DOHH2 (cell line): ENCODE data around the gene ABRAXAS1.
A peak's percentile ranks its signal among the peaks of the same experiment; 100 is the strongest.

Source experiments
- H3F3A ChIP-seq: fragments of 200-600 bp; sonication (generic), shearing (Covaris generic); 2 replicates; pipeline ENCODE4 v1.6.0; 2016; ENCODE audit warnings: antibody characterized with exemption, mild to moderate bottlenecking; ENCODE audit not compliant: control insufficient read depth, insufficient read depth
- H3K27ac ChIP-seq: fragments of 200-600 bp; sonication (generic); 2 replicates; pipeline ENCODE4 v1.5.1; 2014; ENCODE audit warnings: low read depth, mild to moderate bottlenecking, low read length, moderate library complexity
- H3K27me3 ChIP-seq: fragments of 200-600 bp; sonication (generic); 2 replicates; pipeline ENCODE4 v1.6.1; 2014; ENCODE audit warnings: mild to moderate bottlenecking, low read length, mixed read lengths; ENCODE audit not compliant: control insufficient read depth
- H3K36me3 ChIP-seq: fragments of 200-600 bp; sonication (generic); 2 replicates; pipeline ENCODE4 v1.6.1; 2014; ENCODE audit warnings: mild to moderate bottlenecking, low read length, moderate library complexity, mixed read lengths; ENCODE audit not compliant: control insufficient read depth
- H3K4me1 ChIP-seq: fragments of 200-600 bp; sonication (generic); 2 replicates; pipeline ENCODE4 v1.6.1; 2014; ENCODE audit warnings: mild to moderate bottlenecking, low read length, mixed read lengths; ENCODE audit not compliant: control insufficient read depth
- H3K4me2 ChIP-seq: fragments of 200-600 bp; sonication (generic); 2 replicates; pipeline ENCODE4 v1.6.0; 2014; ENCODE audit warnings: mild to moderate bottlenecking, low read length, moderate library complexity
- H3K4me3 ChIP-seq: fragments of 200-600 bp; sonication (generic); 2 replicates; pipeline ENCODE4 v1.5.1; 2014; ENCODE audit warnings: mild to moderate bottlenecking, low read length, mixed read lengths
- H3K79me2 ChIP-seq: fragments of 200-600 bp; sonication (generic); 2 replicates; pipeline ENCODE4 v1.6.1; 2014; ENCODE audit warnings: mild to moderate bottlenecking, low read length, mixed read lengths; ENCODE audit not compliant: control insufficient read depth
- H3K9me2 ChIP-seq: fragments of 200-600 bp; sonication (generic); replicated peaks from 2 replicates; pipeline ENCODE4 v1.6.1; 2014; ENCODE audit warnings: mild to moderate bottlenecking, low read length, mixed read lengths; ENCODE audit not compliant: control insufficient read depth
- H3K9me3 ChIP-seq: fragments of 200-600 bp; sonication (generic); 2 replicates; pipeline ENCODE4 v1.6.1; 2014; ENCODE audit warnings: antibody characterized with exemption, low read length, mixed read lengths; ENCODE audit not compliant: control insufficient read depth, insufficient read depth
- H4K20me1 ChIP-seq: fragments of 200-600 bp; sonication (generic); 2 replicates; pipeline ENCODE4 v1.6.0; 2014; ENCODE audit warnings: low read depth, mild to moderate bottlenecking, antibody characterized with exemption, low read length, moderate library complexity; ENCODE audit not compliant: control insufficient read depth, insufficient read depth
- CTCF ChIP-seq: fragments of 200-600 bp; sonication (generic); IDR thresholded peaks from one replicate; pipeline ENCODE4 v1.5.1; 2014; ENCODE audit warnings: antibody characterized with exemption, mild to moderate bottlenecking, low read depth, low read length; ENCODE audit not compliant: poor library complexity, severe bottlenecking
- EZH2phosphoT487 ChIP-seq: fragments of 200-600 bp; sonication (generic); IDR thresholded peaks from 2 replicates; pipeline ENCODE4 v1.6.1; 2017; ENCODE audit warnings: borderline replicate concordance, mild to moderate bottlenecking, antibody characterized with exemption, low read length, moderate library complexity, mixed read lengths

The ABRAXAS1 gene

GRCh38 chr4:83486457-83487129 lies 1.7 kb upstream of the ABRAXAS1 start:
- TF ChIP-seq CTCF, result no peak
- TF ChIP-seq EZH2phosphoT487, result no peak
- no peak overlapping the region for H3K4me3 ChIP-seq
- H3K27ac ChIP-seq, result no peak overlapping the region
- H3K36me3 ChIP-seq, result peaks cover 17% of the 10 kb centered on the region
- H3K79me2 ChIP-seq, result peaks cover 21% of the 10 kb centered on the region
- H4K20me1 ChIP-seq, result no peaks in the 10 kb centered on the region
- H3K9me3 ChIP-seq, result no peaks in the 10 kb centered on the region
- no peaks in the 10 kb centered on the region for H3K9me2 ChIP-seq
- H3K4me1 ChIP-seq, result peaks cover 26% of the 10 kb centered on the region
- H3K27me3 ChIP-seq, result no peaks in the 10 kb centered on the region
- H3F3A ChIP-seq, result peaks cover 3% of the 10 kb centered on the region
- H3K4me2 ChIP-seq, result no peak overlapping the region

GRCh38 chr4:83473966-83474365 lies 10.9 kb downstream of the ABRAXAS1 start:
- Histone ChIP-seq H3K4me1 (no peaks in the 10 kb centered on the region), H4K20me1 (no peaks in the 10 kb centered on the region), H3K27me3 (no peaks in the 10 kb centered on the region), H3K4me3 (no peak overlapping the region), H3K4me2 (no peak overlapping the region), H3K36me3 (peaks cover 42% of the 10 kb centered on the region), H3K9me2 (no peaks in the 10 kb centered on the region), H3K9me3 (no peaks in the 10 kb centered on the region), H3K79me2 (no peaks in the 10 kb centered on the region), H3F3A (0 out of 2 replicates have a peak, but pooled peaks cover 3% of the 10 kb centered on the region), H3K27ac (no peak overlapping the region)
- TF ChIP-seq CTCF, result no peak

GRCh38 chr4:83473423-83473822 lies 11.5 kb downstream of the ABRAXAS1 start:
- Histone ChIP-seq H3K27ac (no peak overlapping the region), H3F3A (0 out of 2 replicates have a peak, but pooled peaks cover 3% of the 10 kb centered on the region), H3K79me2 (no peaks in the 10 kb centered on the region), H4K20me1 (no peaks in the 10 kb centered on the region), H3K9me2 (no peaks in the 10 kb centered on the region), H3K4me3 (no peak overlapping the region), H3K4me2 (no peak overlapping the region), H3K36me3 (peaks cover 43% of the 10 kb centered on the region), H3K9me3 (no peaks in the 10 kb centered on the region), H3K4me1 (no peaks in the 10 kb centered on the region), H3K27me3 (no peaks in the 10 kb centered on the region)
- TF ChIP-seq EZH2phosphoT487, result no peak
- TF ChIP-seq CTCF, result no peak

- H3K4me1 ChIP-seq, result peaks cover 38% of the 10 kb centered on the region
- H3K4me3 ChIP-seq, result peak overlapping the region; percentile 90
- peaks cover 83% of the 10 kb centered on the region for H3K36me3 ChIP-seq
- H3K79me2 ChIP-seq, result peaks cover 76% of the 10 kb centered on the region
- H4K20me1 ChIP-seq, result no peaks in the 10 kb centered on the region
- H3K9me2 ChIP-seq, result no peaks in the 10 kb centered on the region
- peaks cover 2% of the 10 kb centered on the region; the same call in 1 of the 2 replicates for H3F3A ChIP-seq
- TF ChIP-seq EZH2phosphoT487 (no peak), CTCF (no peak)
- H3K9me3 ChIP-seq, result no peaks in the 10 kb centered on the region
- H3K27me3 ChIP-seq, result no peaks in the 10 kb centered on the region
- H3K4me2 ChIP-seq, result peak overlapping the region; percentile 61
- H3K27ac ChIP-seq, result peak overlapping the region; percentile 76
Observed at GRCh38 chr4:83456184-83456501, 28.8 kb downstream of the ABRAXAS1 start.
